ENCODE measurements around the gene ANKRD53. TPM values are rescaled to one million over a fixed set of nuclear protein-coding genes. Genes with fewer than 3 reads are reported as not detected.

ANKRD53 gene
- total and polyA plus RNA-seq, 9 of the 15 experiments (the other 6 are each of a cell fraction or from before 2014, with no cell fraction given), result 0.18 TPM; not detected in 8

- TF ChIP-seq ZNF124 (CRISPR knock-in tag; IDR thresholded peaks at IDR 0.05) (no peak), ZKSCAN8 (CRISPR knock-in tag; IDR thresholded peaks at IDR 0.05) (no peak), MYNN (IDR thresholded peaks at IDR 0.05) (no peak), MYNN (CRISPR knock-in tag; IDR thresholded peaks at IDR 0.05) (no peak), NFIC (IDR thresholded peaks at IDR 0.05) (no peak), RUNX1 (IDR thresholded peaks at IDR 0.05; ENCODE audit: low read depth) (no peak), ZNF253 (CRISPR knock-in tag; conservative IDR thresholded peaks at IDR 0.05) (no peak), NCOA4 (IDR thresholded peaks at IDR 0.05; ENCODE audit: partially characterized antibody) (no peak)
These were observed 38.4 kb upstream of the ANKRD53 start (continued) for GRCh38 chr2:70939839-70940580.

- Histone ChIP-seq H2AFZ (ENCODE audit: low read depth, low read length) (no peak overlapping the region), H4K20me1 (replicated peaks; ENCODE audit: control insufficient read depth, insufficient read depth, low read length) (peaks cover 6% of the 10 kb centered on the region; the same call in 1 of the 2 replicates), H3K79me2 (ENCODE audit: control insufficient read depth, insufficient read depth, low read length) (no peaks in the 10 kb centered on the region), H3K4me1 (replicated peaks in 1 of 2; ENCODE audit: control insufficient read depth in 2 of 2, insufficient read depth in 2 of 2, low read length in 2 of 2) (peaks cover 0 to 4% of the 10 kb centered on the region in 2 experiments; a peak in 2 of 5 replicates), H3K9me1 (ENCODE audit: control insufficient read depth, insufficient read depth, low read length) (peaks cover 2% of the 10 kb centered on the region), H3K36me3 (ENCODE audit: control insufficient read depth, insufficient read depth, low read length) (no peaks in the 10 kb centered on the region), H3K9ac (ENCODE audit: insufficient read depth in 1 of 2, low read depth in 2 of 2, low read length in 2 of 2) (no peak overlapping the region), H3K27me3 (ENCODE audit: control insufficient read depth in 2 of 2, insufficient read depth in 2 of 2, low read length in 2 of 2) (peaks cover 3 to 40% of the 10 kb centered on the region in 2 experiments; a peak in 3 of 5 replicates), H3K27ac (ENCODE audit: extremely low read depth, low read depth, low read length) (no peak overlapping the region), H3K9me3 (replicated peaks; ENCODE audit: control insufficient read depth, insufficient read depth, low read depth, low read length) (no peaks in the 10 kb centered on the region), H3K4me2 (ENCODE audit: insufficient read depth, low read length) (no peak overlapping the region), H3K4me3 (no peak overlapping the region)
- no peak for ATAC-seq
- in situ Hi-C loops (cut with MboI), result loop anchor here (10.0 kb wide), 2 partner anchors 276 to 626 kb away; no protein-coding TSS in a partner anchor
- FAIRE-seq, result no peak
- intact Hi-C loops (cut with micrococcal nuclease), result loop anchor here (10.0 kb wide), 1 partner anchor 636 kb away; the partner anchor contains the start of gene FAM136A
- no peak for TF ChIP-seq ZNF212 (CRISPR knock-in tag; IDR thresholded peaks at IDR 0.05)
- TF ChIP-seq SUPT5H (IDR thresholded peaks at IDR 0.05), result no peak
- no peak for TF ChIP-seq ID3 (CRISPR knock-in tag; IDR thresholded peaks at IDR 0.05)
- TF ChIP-seq ID3 (tag; IDR thresholded peaks at IDR 0.05), result no peak
- no peak for TF ChIP-seq NEUROD1 (IDR thresholded peaks at IDR 0.05; ENCODE audit: borderline replicate concordance, low read depth, low read length, partially characterized antibody)
- no peak for TF ChIP-seq ZSCAN32 (CRISPR knock-in tag; IDR thresholded peaks at IDR 0.05)
- no peak for TF ChIP-seq RBM17 (IDR thresholded peaks at IDR 0.05; ENCODE audit: borderline replicate concordance, low read depth, low read length)
- TF ChIP-seq GATA2 (CRISPR knock-in tag; IDR thresholded peaks at IDR 0.05), result no peak
- no peak for TF ChIP-seq SIN3A (IDR thresholded peaks at IDR 0.05; ENCODE audit: borderline replicate concordance in 2 of 2, control insufficient read depth in 1 of 2, low read depth in 2 of 2, low read length in 2 of 2)
- TF ChIP-seq HNRNPH1 (optimal IDR thresholded peaks at IDR 0.05; ENCODE audit: low read depth, low read length), result no peak
- WGBS (ENCODE audit: insufficient coverage, low coverage, missing lambda C conversion rate), result 13% methylated on average over 6 of the region's 6 CpGs
- ChIA-PET POLR2A (interaction anchor here (0.6 to 1.4 kb wide), 3 partner anchors 15 to 536 kb away, joined by 3 to 5 read pairs (median 3); no protein-coding TSS in a partner anchor), CTCF (ENCODE audit: low intra/inter-chr PET ratio) (no interaction called here)
- DNase-seq (ENCODE audit: extremely low read depth in 1 of 4, low spot score in 3 of 4), result no peak
- BruUV-seq (replicated peaks), result no TSS peak
These were observed 37.2 kb upstream of the ANKRD53 start for GRCh38 chr2:70941186-70941585.

All from K562 (cell line).